GM19023 (cell line): Measurements from ENCODE around the gene FOSL2.

Source experiments
- ATAC-seq: cut with Tn5 transposase; IDR thresholded peaks from one replicate; pipeline ENCODE4 v1.9.1; 2021; ENCODE audit warnings: mild to moderate bottlenecking, moderate library complexity; ENCODE audit not compliant: unreplicated experiment

The FOSL2 gene

GRCh38 chr2:28447943-28448792 lies 55.5 kb downstream of the FOSL2 start:
- ATAC-seq = no peak

GRCh38 chr2:28448793-28449100 lies 56.1 kb downstream of the FOSL2 start:
- no peak for ATAC-seq

GRCh38 chr2:28449126-28449487 lies 56.4 kb downstream of the FOSL2 start:
- ATAC-seq = no peak

- no peak for ATAC-seq
These were observed 57.1 kb downstream of the FOSL2 start for GRCh38 chr2:28449488-28450395.

- no peak for ATAC-seq
These were observed 58.4 kb downstream of the FOSL2 start for GRCh38 chr2:28450901-28451565.

GRCh38 chr2:28451793-28452533 lies 59.3 kb downstream of the FOSL2 start:
- no peak for ATAC-seq

GRCh38 chr2:28452534-28453081 lies 60.0 kb downstream of the FOSL2 start:
- no peak for ATAC-seq

- ATAC-seq = no peak
These were observed 60.7 kb downstream of the FOSL2 start for GRCh38 chr2:28453396-28453795.

GRCh38 chr2:28454016-28454930 lies 61.6 kb downstream of the FOSL2 start:
- ATAC-seq = no peak

GRCh38 chr2:28457237-28457636 lies 64.6 kb downstream of the FOSL2 start:
- no peak for ATAC-seq

GRCh38 chr2:28461056-28461455 lies 68.4 kb downstream of the FOSL2 start:
- no peak for ATAC-seq

GRCh38 chr2:28462122-28462521 lies 69.5 kb downstream of the FOSL2 start:
- no peak for ATAC-seq

GRCh38 chr2:28463211-28463816 lies 70.7 kb downstream of the FOSL2 start:
- ATAC-seq = no peak

GRCh38 chr2:28463893-28464292 lies 71.2 kb downstream of the FOSL2 start:
- ATAC-seq = no peak

- ATAC-seq = no peak
These were observed 72.7 kb downstream of the FOSL2 start for GRCh38 chr2:28465148-28465885.
